ENCODE results near the gene CDKL2.

The CDKL2 gene

GRCh38 chr4:75639124-75639695 is 8.9 kb upstream of the CDKL2 start:
- H3K4me1 ChIP-seq (ENCODE audit: control insufficient read depth, insufficient read depth, low read length, poor library complexity, severe bottlenecking), result no peaks in the 10 kb centered on the region
- H3K4me3 ChIP-seq (ENCODE audit: extremely low read depth, insufficient read depth, low read length, poor library complexity, severe bottlenecking), result no peak overlapping the region
- 89 to 96% methylated on average over 5 to 7 of the region's 7 CpGs for WGBS, 2 experiments (ENCODE audit: insufficient coverage in 2 of 2)
- peaks cover 19% of the 10 kb centered on the region for H3K36me3 ChIP-seq (ENCODE audit: control insufficient read depth, insufficient read depth, low read length)
- H3K9me3 ChIP-seq (ENCODE audit: control insufficient read depth, low read length), result no peaks in the 10 kb centered on the region
- no peak overlapping the region for H3K27ac ChIP-seq (ENCODE audit: low read depth, low read length, severe bottlenecking)

- no peak overlapping the region for H3K4me3 ChIP-seq (ENCODE audit: extremely low read depth, insufficient read depth, low read length, poor library complexity, severe bottlenecking)
- H3K9me3 ChIP-seq (ENCODE audit: control insufficient read depth, low read length), result no peaks in the 10 kb centered on the region
- 80 to 100% methylated on average over 1 of the region's 1 CpG for WGBS, 2 experiments (ENCODE audit: insufficient coverage in 2 of 2)
These were observed 7.5 kb upstream of the CDKL2 start for GRCh38 chr4:75637827-75638226.

GRCh38 chr4:75637176-75637575 is 6.8 kb upstream of the CDKL2 start:
- Histone ChIP-seq H3K9me3 (ENCODE audit: control insufficient read depth, low read length) (no peaks in the 10 kb centered on the region), H3K4me1 (ENCODE audit: control insufficient read depth, insufficient read depth, low read length, poor library complexity, severe bottlenecking) (no peaks in the 10 kb centered on the region), H3K27ac (ENCODE audit: low read depth, low read length, severe bottlenecking) (no peak overlapping the region), H3K36me3 (ENCODE audit: control insufficient read depth, insufficient read depth, low read length) (peaks cover 9% of the 10 kb centered on the region), H3K4me3 (ENCODE audit: extremely low read depth, insufficient read depth, low read length, poor library complexity, severe bottlenecking) (no peak overlapping the region)
- 100% methylated on average over 1 of the region's 1 CpG for WGBS, 2 experiments (ENCODE audit: insufficient coverage in 2 of 2)

More at GRCh38 chr4:75637827-75638226, 7.5 kb upstream of the CDKL2 start:
- Histone ChIP-seq H3K27ac (ENCODE audit: low read depth, low read length, severe bottlenecking) (no peak overlapping the region), H3K4me1 (ENCODE audit: control insufficient read depth, insufficient read depth, low read length, poor library complexity, severe bottlenecking) (no peaks in the 10 kb centered on the region), H3K36me3 (ENCODE audit: control insufficient read depth, insufficient read depth, low read length) (peaks cover 9% of the 10 kb centered on the region)

GRCh38 chr4:75634951-75635350 is 4.6 kb upstream of the CDKL2 start:
- no peaks in the 10 kb centered on the region for H3K9me3 ChIP-seq (ENCODE audit: control insufficient read depth, low read length)
- WGBS, 2 experiments (ENCODE audit: insufficient coverage in 2 of 2), result no CpG with 5 or more reads among the region's 2 CpGs
- H3K36me3 ChIP-seq (ENCODE audit: control insufficient read depth, insufficient read depth, low read length), result peaks cover under 1% of the 10 kb centered on the region
- peaks cover 4% of the 10 kb centered on the region for H3K4me1 ChIP-seq (ENCODE audit: control insufficient read depth, insufficient read depth, low read length, poor library complexity, severe bottlenecking)
- H3K4me3 ChIP-seq (ENCODE audit: extremely low read depth, insufficient read depth, low read length, poor library complexity, severe bottlenecking), result no peak overlapping the region
- no peak overlapping the region for H3K27ac ChIP-seq (ENCODE audit: low read depth, low read length, severe bottlenecking)

GRCh38 chr4:75634281-75634680 is 4.0 kb upstream of the CDKL2 start:
- no peak overlapping the region for H3K4me3 ChIP-seq (ENCODE audit: extremely low read depth, insufficient read depth, low read length, poor library complexity, severe bottlenecking)
- no peaks in the 10 kb centered on the region for H3K9me3 ChIP-seq (ENCODE audit: control insufficient read depth, low read length)
- peaks cover 4% of the 10 kb centered on the region for H3K4me1 ChIP-seq (ENCODE audit: control insufficient read depth, insufficient read depth, low read length, poor library complexity, severe bottlenecking)
- H3K27ac ChIP-seq (ENCODE audit: low read depth, low read length, severe bottlenecking), result no peak overlapping the region
- 100% methylated on average over 2 of the region's 3 CpGs; no CpG with 5 or more reads in 1 of the 2 experiments for WGBS, 2 experiments (ENCODE audit: insufficient coverage in 2 of 2)
- no peaks in the 10 kb centered on the region for H3K36me3 ChIP-seq (ENCODE audit: control insufficient read depth, insufficient read depth, low read length)

- Histone ChIP-seq H3K36me3 (ENCODE audit: control insufficient read depth, insufficient read depth, low read length) (no peaks in the 10 kb centered on the region), H3K9me3 (ENCODE audit: control insufficient read depth, low read length) (no peaks in the 10 kb centered on the region), H3K4me1 (ENCODE audit: control insufficient read depth, insufficient read depth, low read length, poor library complexity, severe bottlenecking) (peaks cover 4% of the 10 kb centered on the region), H3K4me3 (ENCODE audit: extremely low read depth, insufficient read depth, low read length, poor library complexity, severe bottlenecking) (no peak overlapping the region), H3K27ac (ENCODE audit: low read depth, low read length, severe bottlenecking) (no peak overlapping the region)
- 80 to 100% methylated on average over 1 of the region's 2 CpGs for WGBS, 2 experiments (ENCODE audit: insufficient coverage in 2 of 2)
These were observed 3.5 kb upstream of the CDKL2 start for GRCh38 chr4:75633846-75634245.

GRCh38 chr4:75630937-75631329 is 605 bp upstream of the CDKL2 start:
- H3K27ac ChIP-seq (ENCODE audit: low read depth, low read length, severe bottlenecking), result no peak overlapping the region
- H3K4me1 ChIP-seq (ENCODE audit: control insufficient read depth, insufficient read depth, low read length, poor library complexity, severe bottlenecking), result peaks cover 4% of the 10 kb centered on the region
- 32 to 41% methylated on average over 8 of the region's 9 CpGs for WGBS, 2 experiments (ENCODE audit: insufficient coverage in 2 of 2)
- H3K9me3 ChIP-seq (ENCODE audit: control insufficient read depth, low read length), result no peaks in the 10 kb centered on the region
- H3K36me3 ChIP-seq (ENCODE audit: control insufficient read depth, insufficient read depth, low read length), result no peaks in the 10 kb centered on the region
- H3K4me3 ChIP-seq (ENCODE audit: extremely low read depth, insufficient read depth, low read length, poor library complexity, severe bottlenecking), result peak overlapping the region; percentile 58

GRCh38 chr4:75629239-75629638 is 1.1 kb downstream of the CDKL2 start:
- H3K27ac ChIP-seq (ENCODE audit: low read depth, low read length, severe bottlenecking), result no peak overlapping the region
- peaks cover 4% of the 10 kb centered on the region for H3K4me1 ChIP-seq (ENCODE audit: control insufficient read depth, insufficient read depth, low read length, poor library complexity, severe bottlenecking)
- no peak overlapping the region for H3K4me3 ChIP-seq (ENCODE audit: extremely low read depth, insufficient read depth, low read length, poor library complexity, severe bottlenecking)
- H3K9me3 ChIP-seq (ENCODE audit: control insufficient read depth, low read length), result no peaks in the 10 kb centered on the region
- WGBS, 2 experiments (ENCODE audit: insufficient coverage in 2 of 2), result 92 to 100% methylated on average over 1 to 2 of the region's 2 CpGs
- no peaks in the 10 kb centered on the region for H3K36me3 ChIP-seq (ENCODE audit: control insufficient read depth, insufficient read depth, low read length)

- H3K27ac ChIP-seq (ENCODE audit: low read depth, low read length, severe bottlenecking), result no peak overlapping the region
- H3K4me3 ChIP-seq (ENCODE audit: extremely low read depth, insufficient read depth, low read length, poor library complexity, severe bottlenecking), result no peak overlapping the region
- no peaks in the 10 kb centered on the region for H3K4me1 ChIP-seq (ENCODE audit: control insufficient read depth, insufficient read depth, low read length, poor library complexity, severe bottlenecking)
- 73 to 100% methylated on average over 2 of the region's 5 CpGs for WGBS, 2 experiments (ENCODE audit: insufficient coverage in 2 of 2)
- no peaks in the 10 kb centered on the region for H3K36me3 ChIP-seq (ENCODE audit: control insufficient read depth, insufficient read depth, low read length)
- no peaks in the 10 kb centered on the region for H3K9me3 ChIP-seq (ENCODE audit: control insufficient read depth, low read length)
These were observed 7.3 kb downstream of the CDKL2 start for GRCh38 chr4:75623026-75623425.

GRCh38 chr4:75621715-75622114 is 8.6 kb downstream of the CDKL2 start:
- no peak overlapping the region for H3K27ac ChIP-seq (ENCODE audit: low read depth, low read length, severe bottlenecking)
- H3K9me3 ChIP-seq (ENCODE audit: control insufficient read depth, low read length), result no peaks in the 10 kb centered on the region
- H3K36me3 ChIP-seq (ENCODE audit: control insufficient read depth, insufficient read depth, low read length), result no peaks in the 10 kb centered on the region
- H3K4me1 ChIP-seq (ENCODE audit: control insufficient read depth, insufficient read depth, low read length, poor library complexity, severe bottlenecking), result no peaks in the 10 kb centered on the region
- H3K4me3 ChIP-seq (ENCODE audit: extremely low read depth, insufficient read depth, low read length, poor library complexity, severe bottlenecking), result no peak overlapping the region

- H3K27ac ChIP-seq (ENCODE audit: low read depth, low read length, severe bottlenecking), result no peak overlapping the region
- H3K9me3 ChIP-seq (ENCODE audit: control insufficient read depth, low read length), result no peaks in the 10 kb centered on the region
- no peak overlapping the region for H3K4me3 ChIP-seq (ENCODE audit: extremely low read depth, insufficient read depth, low read length, poor library complexity, severe bottlenecking)
- H3K36me3 ChIP-seq (ENCODE audit: control insufficient read depth, insufficient read depth, low read length), result no peaks in the 10 kb centered on the region
- no peaks in the 10 kb centered on the region for H3K4me1 ChIP-seq (ENCODE audit: control insufficient read depth, insufficient read depth, low read length, poor library complexity, severe bottlenecking)
- WGBS, 2 experiments (ENCODE audit: insufficient coverage in 2 of 2), result 60 to 100% methylated on average over 1 of the region's 1 CpG
These were observed 18.0 kb downstream of the CDKL2 start for GRCh38 chr4:75612306-75612705.
